Epithelial cell of proximal tubule (primary cell): Measurements from ENCODE around the gene TENT5C. TPM values are rescaled to one million over a fixed set of nuclear protein-coding genes. Genes with fewer than 3 reads are reported as not detected.

ENCODE experiments used
- DNase-seq: peaks from one replicate; pipeline ENCODE4 v3.0.0-alpha.2; 2011; ENCODE audit warnings: low read depth
- H3K4me3 ChIP-seq: 2 replicates; pipeline ENCODE4 v1.5.1; 2011; ENCODE audit warnings: low read depth, mild to moderate bottlenecking, low read length
- total RNA-seq: library from RNA; depleted of rRNA; stranded (reverse); fragments of >200 nt; gene quantifications from 2 replicates; pipeline ENCODE4 v1.2.3, GENCODE V29; 2015
- TF ChIP-seq, protein P1 (sequence below): conservative IDR thresholded peaks from 2 replicates; pipeline ENCODE4 v1.5.1; 2012; ENCODE audit warnings: low read depth, mild to moderate bottlenecking, low read length

The TENT5C gene
- total RNA-seq, 1 donor from 2014 or later, result not detected

DNA sequence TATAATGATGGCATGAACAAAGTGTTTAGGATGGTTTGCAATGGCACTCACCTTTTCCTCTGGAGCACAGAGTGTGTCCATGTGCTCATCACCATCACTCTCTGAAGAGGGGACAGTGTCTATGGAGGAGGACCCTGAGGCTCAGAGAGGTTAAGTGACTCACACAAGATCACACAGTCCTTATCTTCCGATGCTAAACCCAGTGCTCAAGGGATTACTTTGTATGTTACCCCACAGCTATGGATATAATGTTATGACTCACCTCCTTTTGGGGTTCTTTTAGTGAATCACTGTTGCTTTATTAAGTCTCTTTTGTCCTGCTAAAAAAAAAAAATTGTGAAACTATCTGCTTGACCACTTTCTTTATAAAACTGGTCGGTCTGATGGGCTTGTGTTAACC, 67.6 kb downstream of the TENT5C start:
- TF ChIP-seq, protein P1, sequence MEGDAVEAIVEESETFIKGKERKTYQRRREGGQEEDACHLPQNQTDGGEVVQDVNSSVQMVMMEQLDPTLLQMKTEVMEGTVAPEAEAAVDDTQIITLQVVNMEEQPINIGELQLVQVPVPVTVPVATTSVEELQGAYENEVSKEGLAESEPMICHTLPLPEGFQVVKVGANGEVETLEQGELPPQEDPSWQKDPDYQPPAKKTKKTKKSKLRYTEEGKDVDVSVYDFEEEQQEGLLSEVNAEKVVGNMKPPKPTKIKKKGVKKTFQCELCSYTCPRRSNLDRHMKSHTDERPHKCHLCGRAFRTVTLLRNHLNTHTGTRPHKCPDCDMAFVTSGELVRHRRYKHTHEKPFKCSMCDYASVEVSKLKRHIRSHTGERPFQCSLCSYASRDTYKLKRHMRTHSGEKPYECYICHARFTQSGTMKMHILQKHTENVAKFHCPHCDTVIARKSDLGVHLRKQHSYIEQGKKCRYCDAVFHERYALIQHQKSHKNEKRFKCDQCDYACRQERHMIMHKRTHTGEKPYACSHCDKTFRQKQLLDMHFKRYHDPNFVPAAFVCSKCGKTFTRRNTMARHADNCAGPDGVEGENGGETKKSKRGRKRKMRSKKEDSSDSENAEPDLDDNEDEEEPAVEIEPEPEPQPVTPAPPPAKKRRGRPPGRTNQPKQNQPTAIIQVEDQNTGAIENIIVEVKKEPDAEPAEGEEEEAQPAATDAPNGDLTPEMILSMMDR, result no peak
- no peak for DNase-seq
- H3K4me3 ChIP-seq, result no peak overlapping the region

DNA sequence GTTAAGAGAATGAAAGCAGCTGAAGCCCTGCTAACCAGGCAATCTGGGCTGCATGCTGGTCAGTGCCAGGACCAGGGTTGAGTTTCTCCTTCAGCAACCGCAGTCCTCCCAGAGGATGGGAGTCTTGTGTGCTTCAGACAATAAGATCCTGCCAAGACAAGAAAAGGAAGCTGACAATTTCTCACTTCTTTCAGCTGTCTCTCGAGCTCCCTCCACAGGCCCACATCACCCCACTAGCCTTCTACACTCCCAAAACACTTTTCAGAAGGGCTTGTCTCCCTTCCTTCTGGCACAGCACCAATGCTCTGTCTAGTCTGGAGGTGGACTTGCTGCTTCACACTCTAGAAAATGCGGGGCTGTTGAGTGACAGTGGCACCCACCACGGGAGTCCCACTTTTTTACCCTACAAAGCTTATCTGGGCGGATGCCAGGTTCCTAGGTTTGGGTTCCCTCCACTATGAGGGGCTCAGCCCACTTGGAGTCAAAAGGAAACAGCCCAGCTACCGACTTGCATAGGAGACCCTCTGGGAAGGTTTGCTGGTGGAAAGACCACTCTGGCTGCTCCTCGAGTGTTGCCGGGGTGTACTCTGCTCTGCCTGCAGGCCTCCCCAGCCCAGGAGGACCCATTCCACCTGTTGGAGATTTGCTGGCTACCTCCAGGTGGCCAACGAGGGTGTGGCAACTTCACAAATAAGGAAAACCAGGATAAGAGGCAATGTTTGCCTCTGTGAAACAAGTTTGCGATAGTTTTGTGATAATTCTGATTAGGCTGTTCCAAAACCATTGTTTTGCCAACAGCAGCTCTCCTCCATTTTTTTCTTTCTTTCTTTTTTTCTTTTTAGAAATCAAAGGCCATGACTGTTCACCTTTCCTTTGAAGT, 68.9 kb downstream of the TENT5C start:
- TF ChIP-seq, protein P1, result peak; percentile 27
- no peak for DNase-seq
- no peak overlapping the region for H3K4me3 ChIP-seq

GRCh38 chr1:117675907-117676430, 70.1 kb downstream of the TENT5C start:
- H3K4me3 ChIP-seq, result no peak overlapping the region
- TF ChIP-seq, protein P1, result no peak
- DNase-seq, result no peak

- H3K4me3 ChIP-seq, result no peak overlapping the region
- no peak for DNase-seq
- TF ChIP-seq, protein P1, result no peak
These were observed 70.8 kb downstream of the TENT5C start for GRCh38 chr1:117676615-117677130.

Other genes starting within 250 kb of the TENT5C start
- 11.9 and 23.1 TPM in 2 replicates for gene MAN1A2, start 238.6 kb upstream of the TENT5C start, total RNA-seq